Vein endothelial cell (primary cell): ENCODE results near the gene PAM16. TPM values are rescaled to one million over a fixed set of nuclear protein-coding genes. Genes with fewer than 3 reads are reported as not detected.

Source experiments
- total RNA-seq: library from RNA; depleted of rRNA; stranded (reverse); fragments of >200 nt; gene quantifications from 2 replicates; pipeline ENCODE4 v1.2.3, GENCODE V29; 2012

The PAM16 gene
- 19.6 and 19.9 TPM in 2 replicates for total RNA-seq

GRCh38 chr16:4350787-4351659 is at the start of gene PAM16:
Gene PAM16 (minus strand): TSS chr16:4351321. CDS start chr16:4351234, 87 bp downstream.

DNA sequence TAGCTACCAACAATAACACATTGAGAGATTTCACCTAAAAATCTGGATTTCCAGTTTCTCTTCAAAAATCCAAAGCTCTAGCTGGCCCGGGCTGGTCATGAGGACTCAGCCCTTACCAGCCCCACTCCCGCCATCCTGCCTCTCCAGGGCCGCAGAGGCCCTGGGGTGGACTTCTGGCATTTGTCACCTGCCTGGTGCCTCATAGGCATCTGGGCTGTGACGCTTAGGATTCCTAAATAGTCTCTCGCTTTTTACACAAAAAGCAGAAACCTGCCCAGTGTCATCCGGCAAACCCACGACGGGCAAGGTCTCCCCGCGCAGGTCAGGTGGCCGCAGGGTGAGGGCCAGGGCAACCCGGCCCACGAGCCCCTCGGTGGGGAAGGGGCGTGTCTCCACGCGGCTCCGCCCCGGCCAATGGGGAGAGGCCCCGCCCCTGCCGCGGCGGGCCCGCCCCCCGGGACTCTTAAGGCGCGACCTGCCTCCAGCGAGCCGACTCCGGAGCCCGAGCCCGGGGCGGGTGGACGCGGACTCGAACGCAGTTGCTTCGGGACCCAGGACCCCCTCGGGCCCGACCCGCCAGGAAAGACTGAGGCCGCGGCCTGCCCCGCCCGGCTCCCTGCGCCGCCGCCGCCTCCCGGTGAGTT is 20.4 kb upstream of the PAM16 start, which contains the start of gene VASN:
TSS of gene VASN (plus strand) at position 492 of the 644 bp plus-strand sequence. CDS start 9,030 bp downstream, outside the sequence.

GRCh38 chr16:4315186-4316107 is 35.7 kb downstream of the PAM16 start, which contains the start of gene GLIS2:
Gene GLIS2 (plus strand): TSS chr16:4316067. CDS start chr16:4332281, 16,214 bp downstream.

Other genes starting within 250 kb of the PAM16 start
- 10.0 and 15.7 TPM in 2 replicates for gene ADCY9, start 234.9 kb downstream of the PAM16 start, total RNA-seq
- under 0.01 and 0.10 TPM in 2 replicates for gene SRL, start 109.2 kb downstream of the PAM16 start, total RNA-seq
- 6.3 and 6.5 TPM in 2 replicates for gene TFAP4, start 78.3 kb downstream of the PAM16 start, total RNA-seq
- 0.67 and 2.0 TPM in 2 replicates for gene GLIS2, start 35.3 kb downstream of the PAM16 start, total RNA-seq
- 0.33 and 0.86 TPM in 2 replicates for gene VASN, start 20.5 kb upstream of the PAM16 start, total RNA-seq
- gene CORO7, start 65.3 kb upstream of the PAM16 start, total RNA-seq: 63.0 and 67.0 TPM in 2 replicates
- gene DNAJA3, start 74.5 kb upstream of the PAM16 start, total RNA-seq: 37.2 and 44.9 TPM in 2 replicates
- gene NMRAL1, start 123.3 kb upstream of the PAM16 start, total RNA-seq: 56.6 and 96.4 TPM in 2 replicates
- 143 and 164 TPM in 2 replicates for gene HMOX2, start 125.1 kb upstream of the PAM16 start, total RNA-seq
- 12.7 and 18.9 TPM in 2 replicates for gene CDIP1, start 187.5 kb upstream of the PAM16 start, total RNA-seq
- gene C16orf96, start 205.0 kb upstream of the PAM16 start, total RNA-seq: not detected in 2 replicates